Smooth muscle cell (in vitro differentiated cells): ENCODE data around the gene OR10G4. TPM values are rescaled to one million over a fixed set of nuclear protein-coding genes. Genes with fewer than 3 reads are reported as not detected.
"Not testable (repeated sequence)": the region's sequence is repeated elsewhere in the genome, so short reads cannot be mapped to it uniquely, and the experiment has no call there.

Experiments
- DNase-seq: peaks from one replicate; lab custom pipeline; 2025; ENCODE audit not compliant: unreplicated experiment; lab: John Stamatoyannopoulos, UW
- H2AFZ ChIP-seq: fragments of 200-600 bp; sonication (generic); 2 replicates; pipeline ENCODE4 v1.6.0; 2016; ENCODE audit warnings: antibody characterized with exemption, low read depth, mild to moderate bottlenecking
- H3F3A ChIP-seq: fragments of 200-600 bp; sonication (generic); 2 replicates; pipeline ENCODE4 v1.6.0; 2017; ENCODE audit warnings: antibody characterized with exemption, low read depth
- H3K27ac ChIP-seq: fragments of 200-600 bp; sonication (generic); 2 replicates; pipeline ENCODE4 v1.5.1; 2016; ENCODE audit warnings: low read depth, mild to moderate bottlenecking
- H3K27me3 ChIP-seq: fragments of 200-600 bp; sonication (generic); 2 replicates; pipeline ENCODE4 v1.6.1; 2016; ENCODE audit warnings: low read depth, mild to moderate bottlenecking
- H3K36me3 ChIP-seq: fragments of 200-600 bp; sonication (generic); 2 replicates; pipeline ENCODE4 v1.5.1; 2016; ENCODE audit warnings: low read depth
- H3K4me1 ChIP-seq: fragments of 200-600 bp; sonication (generic); 2 replicates; pipeline ENCODE4 v1.5.1; 2016; ENCODE audit warnings: low read depth
- H3K4me2 ChIP-seq: fragments of 200-600 bp; sonication (generic); 2 replicates; pipeline ENCODE4 v1.6.0; 2016; ENCODE audit warnings: mild to moderate bottlenecking
- H3K4me3 ChIP-seq: fragments of 200-600 bp; sonication (generic); 2 replicates; pipeline ENCODE4 v1.5.1; 2016; ENCODE audit warnings: mild to moderate bottlenecking
- H3K79me2 ChIP-seq: fragments of 200-600 bp; sonication (generic); 2 replicates; pipeline ENCODE4 v1.6.0; 2016; ENCODE audit warnings: low read depth, mild to moderate bottlenecking
- H3K9ac ChIP-seq: fragments of 200-600 bp; sonication (generic); 2 replicates; pipeline ENCODE4 v1.6.0; 2016; ENCODE audit warnings: low read depth
- H3K9me3 ChIP-seq: fragments of 200-600 bp; sonication (generic); replicated peaks from 2 replicates; pipeline ENCODE4 v1.5.1; 2016; ENCODE audit warnings: low read depth
- H4K20me1 ChIP-seq: fragments of 200-600 bp; sonication (generic); 2 replicates; pipeline ENCODE4 v1.6.0; 2016; ENCODE audit warnings: low read depth
- WGBS: methylation state at CpG from one replicate; pipeline ENCODE4 v1.1.7; 2016; ENCODE audit warnings: low lambda C conversion rate; 5-methylcytosine and 5-hydroxymethylcytosine counted together
- polyA plus RNA-seq: library from polyadenylated mRNA; unstranded; fragments of >200 nt; fragmentation: Nextera tagmentation; extraction: Ambion mirVana; gene quantifications from 2 replicates; pipeline ENCODE4 v1.2.1, GENCODE V29; 2016
- total RNA-seq: library from RNA; depleted of rRNA; stranded (reverse); fragments of >200 nt; gene quantifications from 2 replicates; pipeline ENCODE4 v1.2.3, GENCODE V29; 2014
- TF ChIP-seq, protein P1 (sequence below): fragments of 200-600 bp; sonication (generic); IDR thresholded peaks from 2 replicates; pipeline ENCODE4 v1.5.1; 2017; ENCODE audit warnings: borderline replicate concordance, mild to moderate bottlenecking, antibody characterized with exemption; ENCODE audit not compliant: insufficient read depth, poor library complexity, severe bottlenecking

Gene OR10G4
- total and polyA plus RNA-seq, 2 experiments from 2014 or later, result not detected

DNA sequence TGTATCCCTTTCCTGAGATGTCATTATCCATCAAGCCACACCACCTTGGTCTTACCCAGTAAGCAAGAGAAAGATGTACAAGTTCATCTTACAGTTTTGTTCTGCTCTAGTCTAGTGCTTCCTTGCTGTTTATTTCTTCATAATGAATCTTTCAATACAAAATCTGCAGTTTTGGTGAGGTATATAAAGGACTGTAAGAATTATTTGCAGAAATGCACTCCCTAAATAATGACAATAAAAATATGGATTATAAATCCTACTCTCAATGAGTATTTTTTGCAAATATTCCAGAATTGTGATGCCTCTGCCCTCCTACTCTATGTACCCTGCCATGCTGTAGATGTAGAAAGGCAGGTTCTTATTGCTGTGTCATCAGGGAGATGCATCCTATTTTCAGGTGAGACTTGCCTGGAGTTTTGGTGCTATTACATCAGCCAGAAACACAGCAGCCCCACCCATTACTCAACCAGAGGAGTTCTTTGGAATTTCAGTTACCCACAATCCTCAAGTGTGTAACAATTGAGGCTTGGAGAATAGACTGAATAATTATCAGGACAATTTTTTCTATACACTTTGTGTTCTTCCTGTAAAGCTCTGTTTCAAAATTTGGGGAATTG, 35.0 kb upstream of the OR10G4 start, which contains the start of gene OR10S1:
TSS of gene OR10S1 (minus strand) at position 51 of the 617 bp plus-strand sequence. CDS start 117 bp downstream, outside the sequence.
- H3K36me3 ChIP-seq, result no peaks in the 10 kb centered on the region
- H3K4me1 ChIP-seq, result no peaks in the 10 kb centered on the region
- DNase-seq, result no peak
- no peak within 1 kb of the TSS for H3K27ac ChIP-seq
- H3F3A ChIP-seq, result no peaks in the 10 kb centered on the region
- H3K4me2 ChIP-seq, result no peak within 1 kb of the TSS
- H3K27me3 ChIP-seq, result no peaks in the 10 kb centered on the region
- H2AFZ ChIP-seq, result no peak within 1 kb of the TSS
- no peaks in the 10 kb centered on the region for H3K79me2 ChIP-seq
- no peak within 1 kb of the TSS for H3K9ac ChIP-seq
- TF ChIP-seq, protein P1, sequence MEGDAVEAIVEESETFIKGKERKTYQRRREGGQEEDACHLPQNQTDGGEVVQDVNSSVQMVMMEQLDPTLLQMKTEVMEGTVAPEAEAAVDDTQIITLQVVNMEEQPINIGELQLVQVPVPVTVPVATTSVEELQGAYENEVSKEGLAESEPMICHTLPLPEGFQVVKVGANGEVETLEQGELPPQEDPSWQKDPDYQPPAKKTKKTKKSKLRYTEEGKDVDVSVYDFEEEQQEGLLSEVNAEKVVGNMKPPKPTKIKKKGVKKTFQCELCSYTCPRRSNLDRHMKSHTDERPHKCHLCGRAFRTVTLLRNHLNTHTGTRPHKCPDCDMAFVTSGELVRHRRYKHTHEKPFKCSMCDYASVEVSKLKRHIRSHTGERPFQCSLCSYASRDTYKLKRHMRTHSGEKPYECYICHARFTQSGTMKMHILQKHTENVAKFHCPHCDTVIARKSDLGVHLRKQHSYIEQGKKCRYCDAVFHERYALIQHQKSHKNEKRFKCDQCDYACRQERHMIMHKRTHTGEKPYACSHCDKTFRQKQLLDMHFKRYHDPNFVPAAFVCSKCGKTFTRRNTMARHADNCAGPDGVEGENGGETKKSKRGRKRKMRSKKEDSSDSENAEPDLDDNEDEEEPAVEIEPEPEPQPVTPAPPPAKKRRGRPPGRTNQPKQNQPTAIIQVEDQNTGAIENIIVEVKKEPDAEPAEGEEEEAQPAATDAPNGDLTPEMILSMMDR, result no peak
- H4K20me1 ChIP-seq, result no peaks in the 10 kb centered on the region
- no peak within 1 kb of the TSS for H3K4me3 ChIP-seq
- H3K9me3 ChIP-seq, result no peaks in the 10 kb centered on the region

DNA sequence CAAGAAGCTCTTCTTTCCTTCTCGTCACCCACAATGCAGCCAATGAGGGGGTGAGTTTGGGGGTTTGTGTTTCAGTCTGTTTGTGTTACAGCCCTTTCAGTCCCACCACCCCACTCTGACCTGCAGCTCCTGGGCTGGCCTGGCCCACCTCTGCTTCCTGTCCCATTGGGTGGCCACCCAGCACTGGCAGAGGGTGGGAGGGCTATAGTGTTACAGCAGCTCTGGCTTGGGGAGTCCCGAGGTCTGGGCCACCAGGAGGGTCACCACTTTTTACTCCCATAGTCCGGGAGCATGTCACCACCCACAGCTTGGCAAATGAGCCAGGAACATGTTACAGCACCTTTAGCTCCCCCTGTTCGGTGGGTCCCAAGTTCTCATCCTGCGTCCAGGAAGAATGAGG, 33.5 kb upstream of the OR10G4 start:
- Histone ChIP-seq H3K27ac (no peak overlapping the region), H3K9ac (no peak overlapping the region), H2AFZ (no peak overlapping the region), H3K36me3 (no peaks in the 10 kb centered on the region), H3K4me2 (no peak overlapping the region), H3K4me3 (no peak overlapping the region), H3K27me3 (no peaks in the 10 kb centered on the region), H3F3A (no peaks in the 10 kb centered on the region), H3K9me3 (no peaks in the 10 kb centered on the region), H3K79me2 (no peaks in the 10 kb centered on the region), H4K20me1 (no peaks in the 10 kb centered on the region), H3K4me1 (no peaks in the 10 kb centered on the region)
- TF ChIP-seq, protein P1, result no peak
- 86% methylated on average over 5 of the region's 5 CpGs for WGBS
- no peak for DNase-seq

DNA sequence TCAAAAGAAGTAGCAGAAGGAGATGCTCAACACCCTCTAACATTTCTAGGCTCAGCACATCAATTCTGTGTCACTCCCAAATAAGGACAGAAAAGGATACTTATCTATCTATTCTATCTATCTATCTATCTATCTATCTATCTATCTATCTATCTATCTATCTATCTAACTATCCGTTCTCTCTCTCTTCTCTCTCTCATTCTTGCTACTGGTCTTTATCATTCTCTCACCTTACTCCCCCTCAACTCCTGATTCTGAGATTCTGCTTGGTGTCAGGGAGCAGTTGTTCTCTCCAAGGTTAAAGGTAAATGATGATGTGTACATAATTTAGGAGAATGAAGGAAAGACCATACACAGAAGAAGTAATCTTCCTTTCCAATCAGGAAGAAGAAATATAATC, 17.7 kb upstream of the OR10G4 start, which contains the start of gene OR10G6:
TSS of gene OR10G6 (minus strand) at position 43 of the 400 bp plus-strand sequence. CDS start at position 43, 0 bp downstream.
- no peaks in the 10 kb centered on the region for H3K27me3 ChIP-seq
- H4K20me1 ChIP-seq, result no peaks in the 10 kb centered on the region
- DNase-seq, result no peak
- 87% methylated on average over 1 of the region's 1 CpG for WGBS
- no peak within 1 kb of the TSS for H3K4me3 ChIP-seq
- no peaks in the 10 kb centered on the region for H3K36me3 ChIP-seq
- no peaks in the 10 kb centered on the region for H3K9me3 ChIP-seq
- H3K79me2 ChIP-seq, result no peaks in the 10 kb centered on the region
- H3K4me1 ChIP-seq, result no peaks in the 10 kb centered on the region
- H3K27ac ChIP-seq, result no peak within 1 kb of the TSS
- TF ChIP-seq, protein P1, result no peak
- no peak within 1 kb of the TSS for H2AFZ ChIP-seq
- H3F3A ChIP-seq, result no peaks in the 10 kb centered on the region
- H3K4me2 ChIP-seq, result no peak within 1 kb of the TSS
- H3K9ac ChIP-seq, result no peak within 1 kb of the TSS

DNA sequence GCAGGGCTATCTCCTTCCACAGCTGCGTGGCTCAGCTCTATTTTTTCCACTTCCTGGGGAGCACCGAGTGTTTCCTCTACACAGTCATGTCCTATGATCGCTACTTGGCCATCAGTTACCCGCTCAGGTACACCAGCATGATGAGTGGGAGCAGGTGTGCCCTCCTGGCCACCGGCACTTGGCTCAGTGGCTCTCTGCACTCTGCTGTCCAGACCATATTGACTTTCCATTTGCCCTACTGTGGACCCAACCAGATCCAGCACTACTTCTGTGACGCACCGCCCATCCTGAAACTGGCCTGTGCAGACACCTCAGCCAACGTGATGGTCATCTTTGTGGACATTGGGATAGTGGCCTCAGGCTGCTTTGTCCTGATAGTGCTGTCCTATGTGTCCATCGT, 3.0 kb downstream of the OR10G4 start:
- H3F3A ChIP-seq, H3K4me1 ChIP-seq, H3K4me3 ChIP-seq, H3K36me3 ChIP-seq, H3K79me2 ChIP-seq, H4K20me1 ChIP-seq, H3K27me3 ChIP-seq, DNase-seq, H3K4me2 ChIP-seq, H3K9me3 ChIP-seq, H3K27ac ChIP-seq, H3K9ac ChIP-seq, H2AFZ ChIP-seq: not testable (repeated sequence)
- WGBS, result 88% methylated on average over 5 of the region's 9 CpGs
